Hypothalamus (tissue), 51 donors: ENCODE data around the gene IPO11.
"Not testable (repeated sequence)": the region's sequence is repeated elsewhere in the genome, so short reads cannot be mapped to it uniquely, and the experiment has no call there.

Experiments
- DNase-seq, 51 donors: peaks; one replicate each; lab custom pipeline; 2025; lab: John Stamatoyannopoulos, UW

IPO11 gene

DNA sequence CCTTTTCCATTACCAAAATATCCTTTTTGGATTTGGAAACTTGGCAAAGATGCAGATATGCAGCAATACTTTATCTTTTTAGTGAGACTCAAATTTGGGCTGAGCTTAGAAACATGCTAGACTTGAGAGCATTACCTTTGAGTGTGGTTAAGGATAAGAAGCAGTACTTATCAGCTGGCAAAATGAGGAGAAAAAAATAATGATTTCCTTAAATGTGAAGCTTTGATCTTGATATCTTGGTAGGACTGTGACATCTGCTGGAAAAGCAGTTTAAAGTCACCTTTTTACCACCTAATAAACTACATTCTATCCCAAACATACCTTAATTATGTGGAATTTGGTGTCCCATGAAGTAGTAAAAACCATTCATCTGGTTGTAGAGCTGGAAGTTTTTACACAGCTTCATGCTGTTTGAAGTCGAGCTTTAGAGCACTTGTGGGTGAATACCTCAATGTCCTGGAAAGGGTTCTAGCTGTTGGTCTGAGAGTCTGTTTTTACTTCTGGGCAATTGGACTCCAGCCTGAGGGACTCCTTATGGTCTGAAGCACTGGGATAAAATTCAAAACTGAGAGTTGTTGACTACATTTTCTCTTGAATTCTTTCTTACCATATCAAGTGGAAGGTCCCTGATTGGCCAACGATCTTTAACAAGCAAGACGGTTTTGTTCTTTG is 219.5 kb downstream of the IPO11 start:
- no peak for DNase-seq

DNA sequence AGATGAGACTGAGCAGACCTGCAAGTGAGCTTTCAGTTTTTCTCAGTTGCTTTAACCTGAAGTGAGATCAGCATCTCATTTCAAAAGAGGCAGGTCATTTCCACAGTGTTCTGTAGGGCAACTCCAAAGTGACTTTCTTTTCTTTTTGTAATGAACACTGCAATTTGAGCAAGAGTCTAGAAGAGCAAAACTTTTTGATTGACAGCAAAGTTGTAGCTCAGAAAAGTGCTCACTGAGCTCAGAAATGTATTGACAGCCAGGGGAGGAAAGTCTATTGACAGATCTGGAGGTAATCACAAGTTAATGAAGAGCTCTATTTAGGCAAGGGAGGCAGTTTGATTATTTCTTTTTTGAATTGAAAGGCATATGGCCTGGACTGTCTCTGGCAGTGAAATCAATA is 220.7 kb downstream of the IPO11 start:
- no peak for DNase-seq

DNA sequence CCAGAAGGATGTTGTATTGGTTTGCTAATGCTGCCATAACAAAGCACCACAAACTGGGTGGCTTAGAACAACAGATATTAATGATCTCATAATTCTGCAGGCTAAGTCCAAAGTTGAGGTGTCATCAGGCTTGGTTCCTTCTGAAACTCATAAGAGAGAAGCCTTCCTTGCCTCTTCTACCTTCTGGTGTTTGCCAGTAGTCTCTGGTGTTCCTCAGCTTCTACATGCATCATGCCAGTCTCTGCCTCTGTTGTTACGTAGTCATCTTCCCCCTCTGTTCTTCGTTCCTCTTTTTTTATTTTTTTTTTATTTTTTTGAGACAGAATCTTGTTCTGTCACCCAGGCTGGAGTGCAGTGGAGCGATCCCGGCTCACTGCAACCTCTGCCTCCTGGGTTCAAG is 227.9 kb downstream of the IPO11 start:
- no peak for DNase-seq

DNA sequence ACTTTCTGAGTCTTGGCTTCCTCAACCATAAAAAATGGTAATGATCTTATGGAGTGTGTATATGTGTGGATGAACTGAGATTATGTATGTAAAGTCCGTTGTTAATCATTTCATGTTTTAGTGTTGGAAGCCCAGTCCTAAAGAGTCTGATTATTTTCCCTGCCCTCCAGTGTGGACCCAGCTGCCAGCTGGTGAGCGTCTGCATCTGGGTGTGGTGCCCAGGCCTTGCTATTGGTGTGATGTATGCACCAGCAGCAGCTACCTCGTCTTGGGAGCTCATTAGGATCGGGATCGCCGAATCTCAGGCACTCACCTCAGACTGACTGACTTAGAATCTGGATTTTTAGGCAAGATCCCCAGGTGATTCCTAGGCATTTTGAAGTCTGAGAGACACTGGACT is 229.9 kb downstream of the IPO11 start:
- no peak for DNase-seq

DNA sequence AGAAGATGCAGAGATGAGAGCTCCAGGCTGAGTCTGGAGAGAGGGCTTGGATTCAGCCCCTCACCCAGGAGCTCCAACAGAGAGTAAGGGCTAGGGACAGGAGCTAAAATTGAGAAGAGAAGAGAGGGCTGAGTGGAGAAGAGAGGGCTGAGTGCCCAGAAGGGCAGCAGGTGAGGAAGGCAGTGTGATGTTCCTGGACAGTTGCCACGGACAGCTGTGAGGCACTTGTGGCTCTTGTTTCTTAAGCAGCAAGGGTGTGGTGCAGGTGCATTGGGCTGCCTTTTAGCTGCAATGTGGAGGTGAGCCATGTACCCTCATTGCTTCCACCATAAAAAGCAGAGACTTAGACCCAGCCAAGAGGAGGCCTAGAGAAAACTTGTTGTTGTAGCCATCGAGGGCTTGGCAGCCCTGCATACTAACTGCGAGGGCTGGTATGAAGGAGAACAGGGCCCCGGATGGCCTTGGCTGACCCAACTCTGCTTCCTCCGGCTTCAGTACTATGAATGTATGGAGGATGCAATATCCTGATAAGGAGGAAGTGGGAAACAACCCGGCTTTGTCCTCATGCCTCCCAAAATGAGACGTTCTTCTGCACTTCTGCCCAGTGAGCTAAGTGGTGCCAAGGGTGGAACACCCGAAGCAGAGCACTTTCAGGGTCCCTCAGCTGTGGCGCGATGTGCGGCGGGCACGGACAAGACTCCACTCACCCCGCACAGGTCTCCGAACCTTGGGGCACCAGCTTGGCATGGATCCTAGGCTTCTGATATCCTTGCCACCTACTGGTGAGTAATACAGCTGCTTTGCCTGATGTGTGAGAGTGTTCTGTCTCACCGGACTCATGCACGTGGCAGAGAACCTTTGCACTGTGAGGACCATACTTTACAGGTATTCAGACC is 231.2 kb downstream of the IPO11 start:
- DNase-seq = no peak

DNA sequence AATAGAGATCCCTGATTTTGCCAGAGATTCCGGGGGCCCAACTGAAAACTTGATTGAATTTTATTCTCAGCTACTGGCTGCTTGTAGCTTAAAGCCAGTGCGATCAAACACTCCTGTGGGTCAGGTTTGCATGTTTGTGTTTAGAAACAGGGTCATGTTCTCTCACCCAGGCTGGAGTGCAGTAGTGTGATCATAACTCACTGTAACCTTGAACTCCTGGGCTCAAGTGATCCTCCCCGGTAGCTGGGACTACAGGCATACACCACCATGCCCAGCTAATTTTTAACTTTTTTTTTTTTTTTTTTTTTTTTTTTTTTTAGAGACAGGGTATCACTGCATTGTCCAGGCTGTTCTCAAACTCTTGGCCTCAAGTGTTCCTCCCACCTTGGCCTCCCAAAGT is 232.7 kb downstream of the IPO11 start:
- no peak for DNase-seq

DNA sequence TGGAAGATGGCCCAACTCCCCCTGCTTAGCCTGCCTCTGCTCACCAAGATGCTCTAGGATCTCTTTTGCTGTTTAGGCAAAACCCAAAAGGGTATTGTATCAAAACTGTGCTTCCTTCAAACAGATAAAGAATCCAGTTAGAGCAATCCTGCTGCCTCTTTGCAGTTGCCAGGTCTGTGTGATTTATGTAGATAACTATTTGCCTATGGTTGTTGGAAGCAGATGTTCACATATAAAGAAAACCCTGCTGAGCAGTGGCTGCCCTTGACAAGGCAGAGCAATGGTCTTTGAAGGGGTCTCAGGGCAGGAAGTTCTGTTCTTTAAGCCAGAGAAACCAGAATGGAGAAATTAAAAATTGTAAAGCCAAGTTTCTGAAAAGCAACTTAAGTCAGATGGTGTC is 234.7 kb downstream of the IPO11 start:
- no peak for DNase-seq

DNA sequence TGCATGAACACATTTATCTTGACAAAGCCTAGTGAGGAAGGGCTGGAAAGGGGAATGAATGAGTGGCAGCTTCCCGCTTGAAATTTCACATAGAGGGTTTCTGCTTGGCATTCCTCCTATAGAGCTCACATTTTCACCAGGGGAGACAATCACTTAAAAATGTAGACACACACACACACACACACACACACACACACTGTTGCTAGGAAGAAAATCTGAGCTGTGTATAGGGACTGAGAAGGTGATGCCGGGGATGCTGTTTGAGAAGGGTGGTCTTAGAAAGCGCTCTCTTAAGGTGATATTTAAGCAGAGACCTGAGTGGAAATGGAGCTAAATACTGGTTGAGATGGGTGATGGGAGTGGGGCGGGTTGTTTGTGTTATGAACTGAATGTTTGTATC is 236.5 kb downstream of the IPO11 start:
- DNase-seq = no peak

DNA sequence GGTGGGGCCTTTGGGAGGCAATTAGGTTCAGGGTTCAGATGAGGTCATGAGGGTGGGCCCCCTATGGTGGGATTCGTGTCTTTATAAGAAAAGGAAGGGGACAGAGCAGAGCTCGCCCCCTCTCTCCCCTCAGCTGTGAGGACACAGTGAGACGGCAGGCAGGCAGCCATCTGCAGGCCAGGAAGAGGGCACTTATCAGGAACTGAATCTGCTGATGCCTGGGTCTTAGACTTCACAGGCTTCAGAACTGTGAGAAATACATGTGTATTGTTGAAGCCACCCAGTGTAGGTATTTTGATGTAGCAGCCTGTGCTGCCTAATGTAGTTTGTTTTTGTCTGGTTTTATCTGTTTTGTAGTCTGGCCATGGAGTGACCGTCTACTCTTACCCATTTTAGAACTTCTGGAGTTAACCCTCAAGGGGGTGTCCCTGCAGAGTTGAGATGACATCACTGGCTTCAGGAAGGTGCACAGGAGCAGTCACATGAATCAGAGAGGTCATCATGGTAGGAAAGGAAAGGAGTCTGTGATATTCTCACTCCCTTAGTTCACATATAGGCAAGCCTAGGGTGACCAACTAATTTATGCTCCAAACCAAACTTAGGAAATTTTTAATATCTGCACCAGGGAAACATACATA is 237.0 kb downstream of the IPO11 start:
- DNase-seq = no peak

DNA sequence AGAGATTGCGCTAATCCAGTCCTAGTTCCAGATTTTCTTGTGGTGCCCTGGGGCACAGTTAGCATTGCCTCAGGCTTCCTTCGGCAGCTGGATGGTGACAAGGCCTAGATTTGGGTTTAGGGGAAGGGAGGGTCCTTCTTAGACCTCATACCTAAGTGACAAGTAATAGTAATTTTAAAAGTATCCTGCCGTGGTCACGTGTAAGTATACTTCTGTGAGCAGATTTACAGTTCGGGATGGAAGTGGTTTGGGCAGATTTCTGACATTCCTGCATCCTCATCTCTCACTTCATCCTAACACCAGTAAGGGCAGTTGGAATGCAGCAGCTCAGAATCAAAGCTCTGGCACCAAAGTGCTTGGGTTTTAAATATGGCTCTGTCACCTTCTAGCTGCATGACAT is 237.6 kb downstream of the IPO11 start:
- DNase-seq = no peak

DNA sequence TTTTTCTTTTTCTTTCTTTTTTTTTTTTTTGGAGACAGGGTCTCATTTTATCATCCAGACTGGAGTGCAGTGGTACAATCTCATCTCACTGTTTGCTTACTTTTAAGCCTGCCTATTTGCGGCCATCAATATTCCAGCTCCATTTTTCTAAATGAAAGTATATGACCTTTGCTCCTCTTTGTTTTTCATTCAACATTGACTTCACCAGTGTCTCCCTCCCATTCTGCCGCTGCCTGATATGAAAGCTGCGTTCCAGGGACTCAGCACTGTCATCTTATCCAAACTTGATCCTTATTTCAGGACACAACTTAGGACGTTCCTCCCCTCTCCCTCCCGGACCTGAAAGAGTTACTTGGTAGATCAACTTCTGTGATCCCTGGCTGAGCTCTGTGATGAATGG is 239.7 kb downstream of the IPO11 start:
- DNase-seq = no peak

DNA sequence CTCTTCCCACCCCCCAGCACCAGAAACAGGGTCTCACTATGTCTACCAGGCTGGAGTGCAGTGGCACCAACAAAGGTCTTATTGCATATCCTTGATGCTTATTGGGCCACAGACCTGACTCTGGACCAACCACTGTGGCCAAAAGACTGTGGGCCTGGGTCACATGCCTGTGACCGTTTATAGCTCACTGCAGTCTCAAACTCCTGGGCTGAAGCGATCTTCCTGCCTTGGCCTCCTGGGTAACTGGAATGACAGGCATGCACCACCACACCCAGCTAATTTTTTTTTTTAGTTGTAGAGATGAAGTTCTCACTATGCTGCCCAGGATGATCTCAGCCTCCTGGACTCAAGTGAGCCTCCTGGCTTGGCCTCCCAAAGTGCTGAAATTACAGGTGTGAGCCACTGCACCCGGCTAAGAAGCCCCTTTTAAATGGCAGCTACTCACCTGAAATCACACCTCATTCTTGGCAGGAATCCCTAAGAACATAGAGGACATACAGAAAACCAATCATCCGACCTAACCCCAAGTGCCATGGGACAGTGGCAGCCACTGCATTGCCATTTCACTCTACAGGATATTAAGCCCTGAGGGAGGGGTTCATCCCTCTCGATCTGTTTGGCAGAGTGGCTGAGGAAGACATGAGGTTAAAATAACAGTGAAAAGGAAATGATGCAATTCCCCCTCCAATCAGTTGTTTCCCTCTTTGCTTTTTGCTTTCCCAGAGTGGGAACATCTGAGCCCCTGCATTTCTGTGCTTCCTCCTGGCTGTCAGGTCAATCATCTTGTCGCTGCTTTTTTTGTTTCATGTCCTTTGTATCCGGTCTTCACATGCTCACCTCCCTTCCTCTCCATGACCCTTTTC is 240.7 kb downstream of the IPO11 start:
- DNase-seq = no peak

DNA sequence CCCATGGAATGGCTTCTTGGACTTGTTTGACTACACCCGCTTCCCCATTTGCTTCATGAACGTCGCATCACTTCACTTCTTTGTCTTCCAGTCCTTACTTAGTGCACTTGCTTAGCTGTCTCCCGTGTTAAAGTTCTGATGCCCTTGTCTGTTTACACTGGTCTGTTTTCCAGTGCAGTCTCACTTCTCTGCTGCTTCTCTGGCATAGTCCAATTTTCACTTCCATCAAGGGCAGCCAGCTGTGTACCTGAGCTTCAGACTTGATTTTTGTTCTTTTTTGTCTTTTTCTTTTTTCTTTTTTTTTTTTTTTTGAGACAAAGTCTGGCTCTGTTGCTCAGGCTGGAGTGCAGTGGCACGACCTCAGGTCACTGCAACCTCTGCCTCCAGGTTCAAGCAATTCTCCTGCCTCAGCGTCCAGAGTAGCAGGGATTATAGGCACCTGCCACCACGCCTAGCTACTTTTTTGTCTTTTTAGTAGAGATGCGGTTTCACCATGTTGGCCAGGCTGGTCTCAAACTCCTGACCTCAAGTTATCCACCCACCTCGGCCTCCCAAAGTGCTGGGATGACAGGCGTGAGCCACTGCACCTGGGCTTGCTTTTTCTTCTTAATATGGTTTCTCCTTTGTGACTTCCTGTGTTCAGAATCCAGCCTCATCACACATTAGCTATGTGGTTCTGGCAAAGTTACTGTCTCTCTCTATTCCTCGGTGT is 241.5 kb downstream of the IPO11 start:
- DNase-seq = no peak

DNA sequence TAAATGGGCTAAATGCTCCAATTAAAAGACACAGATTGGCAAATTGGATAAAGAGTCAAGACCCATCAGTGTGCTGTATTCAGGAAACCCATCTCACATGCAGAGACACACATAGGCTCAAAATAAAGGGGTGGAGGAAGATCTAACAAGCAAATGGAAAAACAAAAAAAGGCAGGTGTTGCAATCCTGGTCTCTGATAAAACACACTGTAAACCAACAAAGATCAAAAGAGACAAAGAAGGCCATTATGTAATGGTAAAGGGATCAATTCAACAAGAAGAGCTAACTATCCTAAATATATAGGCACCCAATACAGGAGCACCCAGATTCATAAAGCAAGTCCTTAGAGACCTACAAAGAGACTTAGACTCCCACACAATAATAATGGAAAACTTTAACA is 245.2 kb downstream of the IPO11 start:
- not testable (repeated sequence) for DNase-seq

DNA sequence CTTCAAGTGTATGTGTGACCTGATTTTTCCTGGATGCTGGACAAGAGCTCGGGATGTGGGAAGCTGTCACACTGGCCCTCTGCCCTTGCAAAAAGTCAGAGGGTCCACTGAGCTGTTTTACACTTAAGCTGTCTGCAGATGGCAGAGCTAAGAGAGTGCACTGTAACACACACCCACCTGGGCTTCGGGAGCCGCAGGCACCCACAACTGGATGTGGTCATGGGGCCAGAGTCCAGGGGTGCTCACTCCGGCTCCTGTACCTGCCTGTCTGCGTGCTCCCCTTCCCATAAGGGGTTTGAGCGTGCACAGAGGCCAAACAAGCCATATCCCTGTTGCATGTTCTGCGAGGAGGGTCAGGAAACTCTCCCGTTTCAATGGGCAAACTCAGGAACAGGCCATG is 248.6 kb downstream of the IPO11 start:
- no peak for DNase-seq

DNA sequence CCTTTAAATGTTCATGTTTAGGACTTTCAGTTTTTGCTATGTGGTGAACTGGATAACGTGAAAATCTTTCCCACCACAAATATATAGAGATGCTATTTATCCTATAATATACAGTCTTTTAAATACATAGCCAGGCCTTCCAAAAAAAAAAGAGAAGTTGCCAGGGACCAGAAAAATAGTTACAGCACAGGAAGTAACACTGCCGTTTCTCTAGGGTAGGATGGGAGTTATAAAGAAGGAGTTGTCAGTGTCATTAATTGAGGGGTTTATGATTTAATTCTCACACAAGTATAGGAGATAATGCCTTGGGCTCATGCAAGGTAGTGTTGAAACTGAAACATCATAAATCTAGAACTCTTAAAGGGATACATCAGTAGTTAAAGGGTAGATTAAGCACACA is 250.0 kb downstream of the IPO11 start:
- no peak for DNase-seq

DNA sequence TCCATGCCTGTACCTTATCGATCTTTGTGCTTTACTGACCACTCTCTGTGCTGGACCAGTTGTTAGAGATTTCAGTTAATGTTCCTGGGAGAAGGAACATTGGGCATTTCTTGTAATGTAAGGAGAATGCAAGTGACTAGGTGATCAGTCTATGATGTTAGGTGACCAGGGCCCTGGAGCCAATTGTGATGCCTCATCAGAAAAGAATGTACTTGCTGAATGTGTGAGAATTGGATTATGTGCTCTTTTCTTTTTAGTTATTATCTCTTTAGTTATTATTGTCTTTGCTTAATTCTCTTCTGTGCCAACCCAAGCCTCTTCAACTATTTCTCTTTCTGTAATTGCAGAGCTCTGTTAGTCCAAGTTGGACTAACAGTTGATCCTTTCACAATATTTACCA is 258.9 kb downstream of the IPO11 start:
- DNase-seq = no peak

DNA sequence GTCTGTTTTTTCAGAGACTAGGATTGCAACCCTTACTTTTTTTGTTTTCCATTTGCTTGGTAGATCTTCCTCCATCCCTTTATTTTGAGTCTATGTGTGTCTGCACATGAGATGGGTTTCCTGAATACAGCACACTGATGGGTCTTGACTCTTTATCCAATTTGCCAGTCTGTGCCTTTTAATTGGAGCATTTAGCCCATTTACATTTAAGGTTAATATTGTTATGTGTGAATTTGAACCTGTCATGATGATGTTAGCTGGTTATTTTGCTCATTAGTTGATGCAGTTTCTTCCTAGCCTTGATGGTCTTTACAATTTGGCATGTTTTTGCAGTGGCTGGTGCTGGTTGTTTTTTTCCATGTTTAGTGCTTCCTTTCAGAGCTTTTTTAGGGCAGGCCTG is 264.0 kb downstream of the IPO11 start:
- not testable (repeated sequence) for DNase-seq
